Gastrocnemius medialis (tissue), 4 donors: ENCODE measurements around the gene KCNJ10. TPM values are rescaled to one million over a fixed set of nuclear protein-coding genes. Genes with fewer than 3 reads are reported as not detected.
A peak's percentile ranks its signal among the peaks of the same experiment; 100 is the strongest.

ENCODE experiments used
- ATAC-seq, 2 donors: fragments of 150-250 bp; one replicate each; pipeline ENCODE4 v1.9.1; 2016
- DNase-seq, 2 donors: peaks; one replicate each; pipeline ENCODE4 v3.0.0-alpha.2; 2019
- H3K27ac ChIP-seq, 4 donors: fragments of 200-600 bp; sonication (generic); 1 replicate in 1 of 4; 2 replicates in 3 of 4; pipeline ENCODE4 v1.5.1; 2016 to 2018; ENCODE audit warnings: mild to moderate bottlenecking in 2 of 4, moderate library complexity in 1 of 4
- H3K27me3 ChIP-seq, 3 donors: fragments of 200-600 bp; sonication (generic) in 2 of 3; 1 replicate in 1 of 3; 2 replicates in 2 of 3; pipeline versions ENCODE4 v1.5.1 to v1.6.0; 2016 to 2019; ENCODE audit warnings: mild to moderate bottlenecking in 1 of 3, moderate library complexity in 1 of 3
- H3K36me3 ChIP-seq, 2 donors: fragments of 200-600 bp; sonication (generic) in 1 of 2; one replicate each; pipeline ENCODE4 v1.5.1; 2017 to 2018
- H3K4me1 ChIP-seq, 2 donors: fragments of 200-600 bp; sonication (generic) in 1 of 2; one replicate each; pipeline ENCODE4 v1.5.1; 2016 to 2017; ENCODE audit warnings: mild to moderate bottlenecking in 2 of 2
- H3K4me3 ChIP-seq, 4 donors: fragments of 200-600 bp; sonication (generic) in 3 of 4; 1 replicate in 1 of 4; 2 replicates in 3 of 4; pipeline ENCODE4 v1.5.1; 2016 to 2019; ENCODE audit warnings: mild to moderate bottlenecking in 2 of 4
- H3K9me3 ChIP-seq, 3 donors: fragments of 200-600 bp; sonication (generic) in 2 of 3; 1 replicate in 1 of 3; 2 replicates in 2 of 3; pipeline ENCODE4 v1.5.1; 2016 to 2019
- CTCF ChIP-seq, 5 experiments: fragments of 450-650 bp in 3 of 5; fragments of 200-600 bp in 2 of 5; sonication (generic) in 2 of 5; IDR thresholded peaks in 4 of 5; conservative IDR thresholded peaks in 1 of 5; 1 replicate in 4 of 5; 2 replicates in 1 of 5; pipeline ENCODE4 v1.5.1; 2016 to 2019; ENCODE audit warnings: antibody characterized with exemption in 5 of 5, mild to moderate bottlenecking in 3 of 5, moderate library complexity in 3 of 5
- POLR2A ChIP-seq, 2 donors: fragments of 450-650 bp; IDR thresholded peaks; one replicate each; pipeline ENCODE4 v1.6.1; 2017; ENCODE audit warnings: antibody characterized with exemption in 2 of 2, mild to moderate bottlenecking in 2 of 2, moderate library complexity in 2 of 2
- in situ Hi-C, 4 donors: fragments of 200-750 bp; cut with MboI; loops; one replicate each; pipeline versions ENCODE4 v1.15.0 to v1.8.0; 2017; ENCODE audit warnings: low sequenced_read_pairs in 4 of 4
- intact Hi-C: fragments of 100-400 bp; cut with DNase I; formaldehyde crosslinking; loops from one replicate; pipeline ENCODE4 v1.15.1; 2023; ENCODE audit warnings: low total_unique reads
- total RNA-seq, 4 donors: library from RNA; depleted of rRNA; stranded (reverse); fragments of >200 nt; gene quantifications; one replicate each; pipeline versions ENCODE4 v1.1.0 to v1.2.3, GENCODE V29; 2016

Gene KCNJ10
- total RNA-seq, 4 donors from 2014 or later = not detected

GRCh38 chr1:160105155-160105554, 35.2 kb upstream of the KCNJ10 start:
- no peaks in the 10 kb centered on the region for H3K27me3 ChIP-seq
- DNase-seq (no peak), ATAC-seq (no peak)
- no peak for TF ChIP-seq CTCF (IDR thresholded peaks at IDR 0.05 in 4 of 5, conservative IDR thresholded peaks at IDR 0.05 in 1 of 5)
- H3K36me3 ChIP-seq = no peaks in the 10 kb centered on the region
- no peak overlapping the region for H3K27ac ChIP-seq
- no peak overlapping the region for H3K4me3 ChIP-seq
- intact Hi-C loops = no loop called here
- in situ Hi-C loops = loop anchor here in 2 of 4 donors (10.0 kb wide), 3 partner anchors 80 to 150 kb away; partner anchors contain the start of gene CASQ1 (in 1 of the 2)
- H3K9me3 ChIP-seq = no peaks in the 10 kb centered on the region
- peaks cover 34 to 39% of the 10 kb centered on the region in 2 donors for H3K4me1 ChIP-seq

DNA sequence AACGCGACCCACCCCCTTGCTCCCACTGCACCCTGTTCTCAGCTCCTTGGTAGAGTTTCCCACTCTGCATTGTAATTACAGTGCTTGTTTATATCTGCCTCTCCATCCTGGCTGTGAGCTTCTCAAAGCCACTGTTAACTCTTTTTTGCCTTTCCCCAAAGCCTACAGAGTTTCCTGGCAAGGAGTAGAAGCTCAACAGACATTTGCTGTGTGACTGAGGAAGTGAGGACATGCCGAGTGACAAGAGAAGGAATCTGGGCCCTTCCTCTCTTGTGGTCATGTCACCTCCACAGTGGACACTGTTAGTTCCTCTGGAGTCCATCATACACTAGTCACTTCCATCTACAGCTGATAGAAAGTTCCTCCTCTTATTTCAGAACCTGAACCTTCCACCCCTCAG, 34.5 kb upstream of the KCNJ10 start:
- no peak overlapping the region for H3K4me3 ChIP-seq
- intact Hi-C loops = loop anchor here (5.0 kb wide), 2 partner anchors 58 to 103 kb away; partner anchors contain the start of gene PEA15
- in situ Hi-C loops = loop anchor here in 2 of 4 donors (5.0 to 10.0 kb wide), 4 partner anchors 80 to 150 kb away; partner anchors contain the start of gene CASQ1 (in 1 of the 2)
- H3K27me3 ChIP-seq = no peaks in the 10 kb centered on the region
- ATAC-seq = no peak
- peak overlapping the region in 1 of 4 donors; percentile 10 for H3K27ac ChIP-seq
- TF ChIP-seq POLR2A (IDR thresholded peaks at IDR 0.05) = no peak
- no peak for TF ChIP-seq CTCF (IDR thresholded peaks at IDR 0.05 in 4 of 5, conservative IDR thresholded peaks at IDR 0.05 in 1 of 5)
- DNase-seq = no peak
- H3K9me3 ChIP-seq = no peaks in the 10 kb centered on the region
- H3K4me1 ChIP-seq = peaks cover 31 to 33% of the 10 kb centered on the region in 2 donors
- H3K36me3 ChIP-seq = no peaks in the 10 kb centered on the region

DNA sequence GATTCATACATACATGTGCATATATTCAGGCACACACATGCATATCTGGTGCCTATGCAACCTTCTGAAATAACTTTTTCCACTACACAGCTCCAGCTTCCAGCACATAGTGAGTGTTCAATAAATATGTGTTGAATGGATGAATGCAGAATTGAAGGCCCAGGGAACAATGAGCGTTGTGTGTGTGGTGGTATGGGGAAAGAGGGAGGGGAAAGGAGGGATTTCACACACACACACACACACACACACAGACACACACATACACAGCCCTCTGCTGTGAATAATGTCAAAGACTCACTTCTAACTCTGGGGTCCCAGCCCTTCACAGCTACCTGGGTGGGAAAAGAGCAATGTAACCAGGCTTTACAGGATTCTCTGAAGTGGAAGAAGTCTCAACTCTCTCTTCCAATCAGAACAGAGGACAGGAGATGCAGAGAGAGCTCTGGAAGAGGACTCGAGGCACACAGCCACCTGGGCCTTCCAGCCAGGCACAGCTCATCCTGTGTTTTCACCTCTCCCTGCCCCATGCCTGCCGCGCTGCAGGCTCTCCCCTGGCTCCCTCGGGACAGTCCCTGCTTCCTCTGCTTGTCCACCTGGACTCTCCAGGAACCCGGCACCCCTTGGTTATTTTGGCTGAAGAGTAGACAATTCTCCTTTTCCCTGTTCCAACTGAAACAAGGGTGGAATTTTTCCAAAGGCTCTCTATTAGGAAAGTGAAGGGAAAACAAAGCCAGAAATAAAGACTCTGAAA, 33.9 kb upstream of the KCNJ10 start:
- H3K36me3 ChIP-seq = no peaks in the 10 kb centered on the region

More for the DNA sequence above, 33.9 kb upstream of the KCNJ10 start:
- peaks cover 29 to 34% of the 10 kb centered on the region in 2 donors for H3K4me1 ChIP-seq
- peak overlapping the region in 3 of 4 donors; percentile 1 to 10 (median 2) for H3K27ac ChIP-seq
- no peaks in the 10 kb centered on the region for H3K27me3 ChIP-seq
- TF ChIP-seq POLR2A (IDR thresholded peaks at IDR 0.05) = no peak
- TF ChIP-seq CTCF (IDR thresholded peaks at IDR 0.05 in 4 of 5, conservative IDR thresholded peaks at IDR 0.05 in 1 of 5) = no peak
- no peak overlapping the region for H3K4me3 ChIP-seq
- ATAC-seq (no peak), DNase-seq (no peak)
- intact Hi-C loops = loop anchor here (5.0 kb wide), 2 partner anchors 58 to 103 kb away; partner anchors contain the start of gene PEA15
- H3K9me3 ChIP-seq = no peaks in the 10 kb centered on the region
- in situ Hi-C loops = loop anchor here in 2 of 4 donors (5.0 to 10.0 kb wide), 4 partner anchors 81 to 151 kb away; partner anchors contain the start of gene CASQ1 (in 1 of the 2)
